ENCODE results near the gene MRPL37.
"Not testable (repeated sequence)": the region's sequence is repeated elsewhere in the genome, so short reads cannot be mapped to it uniquely, and the experiment has no call there.

The MRPL37 gene

DNA sequence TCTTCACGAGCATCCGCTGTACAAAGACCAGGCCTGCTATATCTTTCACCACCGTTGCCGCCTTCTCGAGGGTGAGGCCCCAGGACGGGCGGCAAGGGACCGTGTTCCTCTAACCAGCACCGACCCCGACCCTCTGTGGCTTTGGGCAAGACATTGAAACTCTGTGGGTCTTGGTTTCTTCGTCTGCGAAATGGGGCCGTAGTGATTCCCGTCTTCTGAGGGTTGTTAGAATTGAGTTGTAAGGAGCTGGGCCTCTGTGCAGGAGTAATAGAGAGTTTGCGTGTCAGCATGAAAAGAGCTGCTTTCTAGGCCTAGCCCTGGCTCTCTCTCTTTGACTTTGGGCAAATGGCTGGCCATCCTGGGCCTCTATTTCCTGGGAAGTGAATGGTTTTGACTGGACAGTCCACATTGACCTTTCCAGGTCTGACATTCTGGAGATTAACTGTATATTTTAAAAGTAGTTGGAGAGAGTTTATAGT is 591 bp downstream of the MRPL37 start:
- CTCF ChIA-PET = no interaction called here
- DNase-seq (ENCODE audit: extremely low spot score) = no peak
- POLR2A ChIA-PET = interaction anchor here (0.6 to 2.3 kb wide), 17 partner anchors 10 to 340 kb away, joined by 3 to 10 read pairs (median 4); partner anchors contain the start of genes TCEANC2 and TMEM59
- no peak for TF ChIP-seq SP1 (IDR thresholded peaks at IDR 0.05)
- TF ChIP-seq TARDBP (IDR thresholded peaks at IDR 0.05) = no peak
- TF ChIP-seq ELF4 (IDR thresholded peaks at IDR 0.05) = no peak
- no peak for TF ChIP-seq NFRKB (IDR thresholded peaks at IDR 0.05)
- TF ChIP-seq, protein P1, sequence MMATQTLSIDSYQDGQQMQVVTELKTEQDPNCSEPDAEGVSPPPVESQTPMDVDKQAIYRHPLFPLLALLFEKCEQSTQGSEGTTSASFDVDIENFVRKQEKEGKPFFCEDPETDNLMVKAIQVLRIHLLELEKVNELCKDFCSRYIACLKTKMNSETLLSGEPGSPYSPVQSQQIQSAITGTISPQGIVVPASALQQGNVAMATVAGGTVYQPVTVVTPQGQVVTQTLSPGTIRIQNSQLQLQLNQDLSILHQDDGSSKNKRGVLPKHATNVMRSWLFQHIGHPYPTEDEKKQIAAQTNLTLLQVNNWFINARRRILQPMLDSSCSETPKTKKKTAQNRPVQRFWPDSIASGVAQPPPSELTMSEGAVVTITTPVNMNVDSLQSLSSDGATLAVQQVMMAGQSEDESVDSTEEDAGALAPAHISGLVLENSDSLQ (IDR thresholded peaks at IDR 0.05) = no peak
- no peak for TF ChIP-seq BHLHE40 (IDR thresholded peaks at IDR 0.05; ENCODE audit: borderline replicate concordance)
- TF ChIP-seq SUZ12 (IDR thresholded peaks at IDR 0.05) = no peak
- TF ChIP-seq ARNT (IDR thresholded peaks at IDR 0.05) = no peak
- no peak for TF ChIP-seq HDGF (IDR thresholded peaks at IDR 0.05; ENCODE audit: borderline replicate concordance)
- TF ChIP-seq FOXK2 (IDR thresholded peaks at IDR 0.05) = no peak
- no peak for TF ChIP-seq L3MBTL2 (conservative IDR thresholded peaks at IDR 0.05)
- TF ChIP-seq ZNF384 (IDR thresholded peaks at IDR 0.05) = no peak

GRCh38 chr1:54204199-54204598 is 4.2 kb downstream of the MRPL37 start:
- ChIA-PET CTCF (no interaction called here), POLR2A (no interaction called here)
- no peak for DNase-seq (ENCODE audit: extremely low spot score)
- TF ChIP-seq, protein P1 (IDR thresholded peaks at IDR 0.05) = no peak
- no peak for TF ChIP-seq BHLHE40 (IDR thresholded peaks at IDR 0.05; ENCODE audit: borderline replicate concordance)
- TF ChIP-seq FOXM1 (IDR thresholded peaks at IDR 0.05; ENCODE audit: borderline replicate concordance) = no peak
- no peak for TF ChIP-seq SUZ12 (IDR thresholded peaks at IDR 0.05)
- TF ChIP-seq HDGF (IDR thresholded peaks at IDR 0.05; ENCODE audit: borderline replicate concordance) = no peak

DNA sequence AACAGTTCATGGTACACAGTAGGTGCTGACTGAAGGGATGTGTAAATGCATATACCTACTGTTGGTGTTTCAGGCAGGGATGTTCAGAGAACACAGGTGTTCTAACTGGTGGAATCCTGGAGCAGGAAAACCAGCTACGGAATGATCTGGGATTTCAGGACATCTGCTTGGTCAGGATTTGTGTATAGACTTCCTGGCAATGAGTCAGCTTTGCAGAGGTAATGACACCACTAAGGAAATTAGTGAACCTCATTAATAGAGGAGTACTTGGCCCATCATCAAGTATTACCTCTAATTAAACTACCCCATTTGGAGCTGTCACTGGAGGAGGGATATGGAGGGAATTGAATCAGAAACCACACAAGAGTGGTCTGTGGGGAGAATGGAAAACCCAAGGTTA is 7.3 kb downstream of the MRPL37 start:
- POLR2A ChIA-PET = no interaction called here

DNA sequence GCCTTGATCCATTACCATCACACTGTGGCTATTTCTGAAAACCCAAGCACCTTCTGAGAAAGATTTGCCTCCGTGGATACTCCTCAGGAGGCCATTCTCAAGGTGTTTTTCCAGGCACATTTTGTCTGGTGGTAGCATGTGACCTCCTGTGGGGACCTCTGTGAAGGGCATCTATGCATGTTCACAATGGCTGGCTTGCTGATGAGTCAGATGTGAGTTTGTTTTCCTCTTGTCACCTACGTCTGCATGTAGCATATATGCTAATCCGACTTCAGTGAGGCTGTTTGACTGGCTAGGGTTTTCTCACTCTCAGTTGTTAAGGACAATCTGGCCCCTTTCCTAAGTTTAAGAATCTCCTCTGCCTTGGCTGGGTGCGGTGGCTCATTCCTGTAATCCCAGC is 7.9 kb downstream of the MRPL37 start:
- DNase-seq (ENCODE audit: extremely low spot score); POLR2A ChIA-PET; CTCF ChIA-PET: not testable (repeated sequence)

More for the DNA sequence above, 7.3 kb downstream of the MRPL37 start:
- TF ChIP-seq CTBP1 (IDR thresholded peaks at IDR 0.05; ENCODE audit: borderline replicate concordance) (no peak), ZNF384 (IDR thresholded peaks at IDR 0.05) (no peak), FOXK2 (IDR thresholded peaks at IDR 0.05) (no peak), LEF1 (IDR thresholded peaks at IDR 0.05; ENCODE audit: borderline replicate concordance) (no peak), HDGF (IDR thresholded peaks at IDR 0.05; ENCODE audit: borderline replicate concordance) (no peak), FOXA1 (IDR thresholded peaks at IDR 0.05) (no peak), L3MBTL2 (conservative IDR thresholded peaks at IDR 0.05) (no peak), NFRKB (IDR thresholded peaks at IDR 0.05) (no peak), SP1 (IDR thresholded peaks at IDR 0.05) (no peak)
- TF ChIP-seq, protein P1 (IDR thresholded peaks at IDR 0.05) = no peak
- no peak for DNase-seq (ENCODE audit: extremely low spot score)
- CTCF ChIA-PET = no interaction called here

DNA sequence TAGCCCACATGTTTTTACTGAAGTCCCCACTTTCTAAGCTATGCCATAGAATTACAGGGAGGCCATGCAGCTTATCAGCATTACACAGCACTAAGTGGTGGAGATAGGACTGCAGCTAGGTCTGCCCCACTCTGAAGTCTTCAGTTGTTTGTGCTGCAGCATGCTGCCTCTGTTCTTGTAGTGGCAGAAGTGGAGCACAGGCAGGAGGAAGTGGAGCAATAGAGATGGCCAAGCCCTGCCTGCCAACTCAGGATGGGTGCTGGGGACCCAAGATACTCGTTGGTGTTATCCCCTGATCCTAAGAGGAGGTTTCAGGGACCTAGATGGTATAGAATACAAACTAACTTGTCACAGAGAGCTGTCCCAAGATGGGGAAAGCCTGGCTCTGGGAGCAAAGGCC is 12.9 kb downstream of the MRPL37 start:
- POLR2A ChIA-PET = interaction anchor here (3.1 kb wide), 1 partner anchor 13 kb away, joined by 10 read pairs; the partner anchor contains the start of genes CYB5RL and MRPL37
- DNase-seq (ENCODE audit: extremely low spot score) = no peak
- TF ChIP-seq NFRKB (IDR thresholded peaks at IDR 0.05) (no peak), HDGF (IDR thresholded peaks at IDR 0.05; ENCODE audit: borderline replicate concordance) (no peak)
- CTCF ChIA-PET = no interaction called here

DNA sequence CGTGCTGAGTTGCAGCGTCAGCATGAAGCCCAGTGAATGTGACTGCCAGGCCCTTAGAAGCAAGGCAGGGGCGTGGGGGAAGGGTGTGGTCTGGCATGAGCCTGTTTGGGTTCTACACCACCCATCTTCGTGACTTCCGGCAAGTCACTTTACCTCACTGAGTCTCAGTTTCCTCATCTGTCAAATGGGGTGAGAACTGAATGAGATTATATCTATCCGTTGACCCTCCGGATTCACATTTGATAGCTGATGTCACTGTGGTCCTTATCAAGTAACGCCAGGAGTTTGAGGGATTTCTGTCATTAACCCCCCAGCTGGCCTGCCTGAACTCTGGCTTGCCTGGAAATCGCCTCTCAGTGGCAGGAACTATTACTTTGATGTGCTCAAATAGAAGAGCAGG is 15.6 kb downstream of the MRPL37 start:
- POLR2A ChIA-PET = interaction anchor here (0.8 kb wide), 1 partner anchor 16 kb away, joined by 4 read pairs; the partner anchor contains the start of genes CYB5RL and MRPL37

DNA sequence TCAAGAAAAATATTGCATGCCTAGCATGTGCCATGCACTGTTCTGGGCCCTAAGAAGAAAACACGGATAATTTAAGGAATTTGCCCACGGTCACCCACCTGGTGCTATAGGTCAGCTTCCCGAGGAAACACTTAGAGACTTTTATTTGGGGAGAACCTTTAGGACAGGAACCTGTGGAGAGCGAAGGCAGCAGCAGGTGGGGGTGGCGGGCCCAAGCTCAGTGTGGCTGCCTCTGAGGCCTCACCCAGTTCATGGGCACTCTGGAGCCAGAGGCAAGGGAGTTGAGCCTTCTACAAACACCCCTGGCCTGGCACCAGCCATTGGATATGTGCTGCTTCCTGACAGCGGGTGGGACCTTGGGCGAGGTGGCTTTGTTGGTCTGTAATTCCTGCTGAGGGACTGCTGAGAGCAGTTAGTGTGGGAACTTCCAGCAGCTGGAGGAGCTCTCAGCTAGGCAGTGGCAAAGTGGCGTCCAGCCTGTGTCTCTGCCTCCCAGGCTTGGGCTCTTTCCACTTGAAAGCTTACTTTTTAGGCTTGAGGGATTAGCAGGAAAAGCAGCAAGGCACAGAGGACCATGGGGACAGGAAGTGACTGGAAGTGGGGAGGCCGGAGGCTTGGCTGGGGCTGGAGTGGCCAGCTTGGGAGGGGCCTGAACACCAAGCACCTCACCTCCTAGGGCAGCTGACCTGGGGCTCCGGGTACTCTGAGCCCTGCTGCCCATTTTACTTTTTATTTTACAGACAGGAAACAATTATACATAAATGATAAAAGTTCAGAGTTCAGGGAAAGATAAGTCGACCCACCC is 19.1 kb downstream of the MRPL37 start:
- CTCF ChIA-PET = no interaction called here

More for the DNA sequence above, 15.6 kb downstream of the MRPL37 start:
- CTCF ChIA-PET = no interaction called here
- TF ChIP-seq ARNT (IDR thresholded peaks at IDR 0.05) (no peak), CTBP1 (IDR thresholded peaks at IDR 0.05; ENCODE audit: borderline replicate concordance) (no peak), SP1 (IDR thresholded peaks at IDR 0.05) (no peak), TARDBP (IDR thresholded peaks at IDR 0.05) (no peak), ZNF384 (IDR thresholded peaks at IDR 0.05) (no peak), FOXM1 (IDR thresholded peaks at IDR 0.05; ENCODE audit: borderline replicate concordance) (no peak), L3MBTL2 (conservative IDR thresholded peaks at IDR 0.05) (no peak), FOXA1 (IDR thresholded peaks at IDR 0.05) (no peak)
- no peak for DNase-seq (ENCODE audit: extremely low spot score)

More for the DNA sequence above, 19.1 kb downstream of the MRPL37 start:
- TF ChIP-seq BHLHE40 (IDR thresholded peaks at IDR 0.05; ENCODE audit: borderline replicate concordance) (no peak), SP1 (IDR thresholded peaks at IDR 0.05) (no peak)
- no peak for DNase-seq (ENCODE audit: extremely low spot score)
- POLR2A ChIA-PET = interaction anchor here (1.3 to 2.3 kb wide), 2 partner anchors 19 kb away, joined by 6 to 8 read pairs; partner anchors contain the start of genes CYB5RL and MRPL37

Data from HEK293T (cell line).